Left cardiac atrium (tissue), 4 donors: ENCODE data around the gene GTF3C6. TPM values are rescaled to one million over a fixed set of nuclear protein-coding genes. Genes with fewer than 3 reads are reported as not detected.
"Not testable (repeated sequence)": the region's sequence is repeated elsewhere in the genome, so short reads cannot be mapped to it uniquely, and the experiment has no call there.

ENCODE experiments used
- ATAC-seq, 2 donors: fragments of 200-7000 bp; cut with Tn5 transposase; one replicate each; pipeline ENCODE4 v1.9.1; 2020; ENCODE audit warnings: mild to moderate bottlenecking in 2 of 2, moderate library complexity in 2 of 2
- DNase-seq: peaks from one replicate; pipeline ENCODE4 v3.0.0-alpha.2; 2020
- intact Hi-C, 2 donors: fragments of 100-400 bp; cut with DNase I; formaldehyde crosslinking; loops; one replicate each; pipeline versions ENCODE4 v1.14.1 to v1.15.1; 2022 to 2023
- long read RNA-seq: library from polyadenylated mRNA; unstranded; transcript quantifications from one replicate; pipeline ENCODE4 v2.0.0, GENCODE V29; 2021
- total RNA-seq, 2 donors: library from RNA; stranded (reverse); fragmentation: NEBNext Ultra II Directional; extraction: Animal tissue kit (Norgen Biotek cat#: 25700); gene quantifications; one replicate each; pipeline ENCODE4 v1.2.1, GENCODE V29; 2021
- donor health status: DM: no; HTN: yes; CAD: no.
- donor health status: DM: no; HTN: yes; CAD: no; lungs with severe emphysema.
- donor health status: DM: yes; HTN: yes; CAD: no.
- donor health status: Dilated cardiomyopathy.

The GTF3C6 gene
- 10 to 100 TPM; 80.5 to 86.5 TPM for total RNA-seq
- long read RNA-seq, transcript GTF3C6-201 (6 exons, 952 nt), result major isoform, 14 of 14 reads
- long read RNA-seq, partial matches to known transcripts, result 0 of 14 reads
- long read RNA-seq, other reads (novel, unspliced or antisense), result 0 of 14 reads

- intact Hi-C loops, result loop anchor here in 1 of 2 donors (10.0 kb wide), 2 partner anchors 84 to 144 kb away; partner anchors contain the start of genes AMD1 and CDK19
These were observed at the start of gene GTF3C6 for GRCh38 chr6:110958329-110959192. Gene GTF3C6 (plus strand): TSS chr6:110958706. CDS start chr6:110958770, 64 bp downstream.

GRCh38 chr6:110930781-110931180 lies 27.7 kb upstream of the GTF3C6 start:
- ATAC-seq, result no peak
- no peak for DNase-seq
- intact Hi-C loops, result no loop called here

More at GRCh38 chr6:110958329-110959192, at the start of gene GTF3C6:
- DNase-seq (peak; percentile 97), ATAC-seq (peak; percentile 99 to 100)

- intact Hi-C loops, result no loop called here
- DNase-seq (no peak), ATAC-seq (no peak)
These were observed 24.6 kb upstream of the GTF3C6 start for GRCh38 chr6:110933912-110934311.

GRCh38 chr6:110934381-110934898 lies 24.1 kb upstream of the GTF3C6 start:
- DNase-seq (no peak), ATAC-seq (no peak)
- intact Hi-C loops, result no loop called here

- DNase-seq, result no peak
- intact Hi-C loops, result no loop called here
- ATAC-seq, result no peak
These were observed 23.3 kb upstream of the GTF3C6 start for GRCh38 chr6:110935171-110935570.

GRCh38 chr6:110938171-110938570 lies 20.3 kb upstream of the GTF3C6 start:
- intact Hi-C loops, result no loop called here
- DNase-seq (no peak), ATAC-seq (no peak)

GRCh38 chr6:110939429-110940200 lies 18.9 kb upstream of the GTF3C6 start:
- intact Hi-C loops, result no loop called here
- no peak for DNase-seq
- no peak for ATAC-seq

- ATAC-seq (peak in 1 of 2 donors; percentile 97), DNase-seq (no peak)
- intact Hi-C loops, result loop anchor here in 1 of 2 donors (5.0 kb wide), 2 partner anchors 257 to 417 kb away; no protein-coding TSS in a partner anchor
These were observed 13.8 kb upstream of the GTF3C6 start for GRCh38 chr6:110944681-110945151.

- ATAC-seq (no peak), DNase-seq (no peak)
- intact Hi-C loops, result loop anchor here in 1 of 2 donors (5.0 kb wide), 2 partner anchors 259 to 419 kb away; no protein-coding TSS in a partner anchor
These were observed 12.0 kb upstream of the GTF3C6 start for GRCh38 chr6:110946498-110946897.

- DNase-seq (no peak), ATAC-seq (no peak)
These were observed 8.7 kb upstream of the GTF3C6 start for GRCh38 chr6:110949679-110950285.

GRCh38 chr6:110950440-110950839 lies 8.1 kb upstream of the GTF3C6 start:
- intact Hi-C loops, result loop anchor here in 1 of 2 donors (2.0 to 10.0 kb wide), 4 partner anchors 76 to 422 kb away; partner anchors contain the start of genes AMD1 and CDK19
- no peak for DNase-seq
- no peak for ATAC-seq

More at GRCh38 chr6:110949679-110950285, 8.7 kb upstream of the GTF3C6 start:
- intact Hi-C loops, result loop anchor here (2.0 to 10.0 kb wide), 6 partner anchors 75 to 422 kb away; partner anchors contain the start of genes AMD1 (in 1 of the 2) and CDK19 (in 1 of the 2)

- DNase-seq (no peak), ATAC-seq (no peak)
- intact Hi-C loops, result loop anchor here in 1 of 2 donors (2.0 to 10.0 kb wide), 4 partner anchors 76 to 422 kb away; partner anchors contain the start of genes AMD1 and CDK19
These were observed 7.5 kb upstream of the GTF3C6 start for GRCh38 chr6:110951008-110951407.

GRCh38 chr6:110951986-110952794 lies 6.3 kb upstream of the GTF3C6 start:
- no peak for DNase-seq
- intact Hi-C loops, result loop anchor here in 1 of 2 donors (2.0 to 10.0 kb wide), 4 partner anchors 77 to 423 kb away; partner anchors contain the start of genes AMD1 and CDK19
- peak in 1 of 2 donors; percentile 42 for ATAC-seq

- no peak for DNase-seq
- intact Hi-C loops, result loop anchor here in 1 of 2 donors (10.0 kb wide), 2 partner anchors 79 to 139 kb away; partner anchors contain the start of genes AMD1 and CDK19
- no peak for ATAC-seq
These were observed 4.7 kb upstream of the GTF3C6 start for GRCh38 chr6:110953633-110954303.

GRCh38 chr6:110960014-110960390 lies 1.5 kb downstream of the GTF3C6 start:
- intact Hi-C loops, result no loop called here
- DNase-seq (no peak), ATAC-seq (no peak)

GRCh38 chr6:110962636-110963035 lies 4.1 kb downstream of the GTF3C6 start:
- intact Hi-C loops, ATAC-seq, DNase-seq: not testable (repeated sequence)
